ENCODE results near the gene ZNF426. TPM values are rescaled to one million over a fixed set of nuclear protein-coding genes. Genes with fewer than 3 reads are reported as not detected.

ZNF426 gene
- total and polyA plus RNA-seq, 2 of the 13 experiments (the other 11 are each of a cell fraction or from before 2014, with no cell fraction given) = 3.8 to 14.9 TPM

- Histone ChIP-seq H3K36me3 (replicated peaks in 1 of 2; ENCODE audit: control insufficient read depth in 1 of 2, insufficient read depth in 2 of 2, low read length in 2 of 2) (peaks cover 6 to 18% of the 10 kb centered on the region in 2 experiments), H3K79me2 (ENCODE audit: insufficient read depth, low read length) (no peaks in the 10 kb centered on the region), H3K9me3 (ENCODE audit: low read length) (peaks cover 78% of the 10 kb centered on the region), H3K9ac (ENCODE audit: insufficient read depth, low read depth, low read length) (no peak overlapping the region), H3K4me2 (ENCODE audit: low read depth, low read length) (no peak overlapping the region), H3K27ac (ENCODE audit: extremely low read length, insufficient read depth, low read length) (no peak overlapping the region), H3K27me3 (ENCODE audit: control insufficient read depth in 1 of 2, insufficient read depth in 2 of 2, low read length in 2 of 2) (no peaks in the 10 kb centered on the region), H3K4me1 (ENCODE audit: insufficient read depth, low read length) (no peaks in the 10 kb centered on the region), H3K4me3 (replicated peaks in 1 of 3; ENCODE audit: insufficient read depth in 1 of 3, low read depth in 2 of 3, low read length in 3 of 3) (no peak overlapping the region), H4K20me1 (ENCODE audit: insufficient read depth, low read length) (no peaks in the 10 kb centered on the region), H2AFZ (ENCODE audit: low read length) (no peak overlapping the region)
- ChIA-PET POLR2A (no interaction called here), CTCF (ENCODE audit: low intra/inter-chr PET ratio, low total read pairs) (no interaction called here)
- in situ Hi-C loops (cut with HindIII; ENCODE audit: extremely low pct_ligation_motif_present, low pct_unique_long_range_greater_than_20kb) = no loop called here
- no TSS peak for BruUV-seq (replicated peaks)
- 95% methylated on average over 1 of the region's 1 CpG for WGBS (ENCODE audit: low lambda C conversion rate)
- intact Hi-C loops (cut with micrococcal nuclease; ENCODE audit: unreplicated experiment) = no loop called here
- FAIRE-seq (no peak), DNase-seq (ENCODE audit: low spot score) (no peak), ATAC-seq (no peak)
- no peak for TF ChIP-seq MAX (IDR thresholded peaks at IDR 0.05)
- TF ChIP-seq ZNF101 (CRISPR knock-in tag; IDR thresholded peaks at IDR 0.05; ENCODE audit: borderline replicate concordance, low read depth) = no peak
- no peak for TF ChIP-seq RAD21 (CRISPR knock-in tag; IDR thresholded peaks at IDR 0.05)
- TF ChIP-seq CENPT (CRISPR knock-in tag; IDR thresholded peaks at IDR 0.05; ENCODE audit: low read depth) = no peak
- TF ChIP-seq SNAPC4 (CRISPR knock-in tag; IDR thresholded peaks at IDR 0.05) = no peak
- no peak for TF ChIP-seq ZBTB49 (CRISPR knock-in tag; IDR thresholded peaks at IDR 0.05; ENCODE audit: borderline replicate concordance)
- no peak for TF ChIP-seq ETV5 (CRISPR knock-in tag; IDR thresholded peaks at IDR 0.05; ENCODE audit: borderline replicate concordance)
- TF ChIP-seq, protein P1, sequence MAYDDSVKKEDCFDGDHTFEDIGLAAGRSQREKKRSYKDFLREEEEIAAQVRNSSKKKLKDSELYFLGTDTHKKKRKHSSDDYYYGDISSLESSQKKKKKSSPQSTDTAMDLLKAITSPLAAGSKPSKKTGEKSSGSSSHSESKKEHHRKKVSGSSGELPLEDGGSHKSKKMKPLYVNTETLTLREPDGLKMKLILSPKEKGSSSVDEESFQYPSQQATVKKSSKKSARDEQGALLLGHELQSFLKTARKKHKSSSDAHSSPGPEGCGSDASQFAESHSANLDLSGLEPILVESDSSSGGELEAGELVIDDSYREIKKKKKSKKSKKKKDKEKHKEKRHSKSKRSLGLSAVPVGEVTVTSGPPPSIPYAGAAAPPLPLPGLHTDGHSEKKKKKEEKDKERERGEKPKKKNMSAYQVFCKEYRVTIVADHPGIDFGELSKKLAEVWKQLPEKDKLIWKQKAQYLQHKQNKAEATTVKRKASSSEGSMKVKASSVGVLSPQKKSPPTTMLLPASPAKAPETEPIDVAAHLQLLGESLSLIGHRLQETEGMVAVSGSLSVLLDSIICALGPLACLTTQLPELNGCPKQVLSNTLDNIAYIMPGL (CRISPR knock-in tag; IDR thresholded peaks at IDR 0.05; ENCODE audit: borderline replicate concordance in 1 of 2, low read depth in 1 of 2) = no peak
- no peak for TF ChIP-seq ZNF136 (CRISPR knock-in tag; IDR thresholded peaks at IDR 0.05; ENCODE audit: low read depth)
- no peak for TF ChIP-seq TBP (CRISPR knock-in tag; IDR thresholded peaks at IDR 0.05)
- TF ChIP-seq TARDBP (CRISPR knock-in tag; IDR thresholded peaks at IDR 0.05) = no peak
- no peak for TF ChIP-seq ZNF792 (CRISPR knock-in tag; IDR thresholded peaks at IDR 0.05)
Measured at GRCh38 chr19:9523885-9524474, 14.5 kb downstream of the ZNF426 start.
